ENCODE measurements around the gene KLC4. TPM values are rescaled to one million over a fixed set of nuclear protein-coding genes. Genes with fewer than 3 reads are reported as not detected.

Gene KLC4
- total and polyA plus RNA-seq, 9 donors: 14.7 to 29.8 (median 24.7) TPM

- Histone ChIP-seq H3K4me3 (no peak overlapping the region), H3K27ac (no peak overlapping the region), H3K36me3 (no peaks in the 10 kb centered on the region), H3K27me3 (no peaks in the 10 kb centered on the region), H3K4me1 (ENCODE audit: insufficient read depth) (no peaks in the 10 kb centered on the region), H3K9me3 (no peaks in the 10 kb centered on the region)
- intact Hi-C loops (cut with DNase I): no loop called here
- no peak for TF ChIP-seq EP300 (IDR thresholded peaks at IDR 0.05)
- TF ChIP-seq POLR2A (IDR thresholded peaks at IDR 0.05): no peak
- TF ChIP-seq CTCF (IDR thresholded peaks at IDR 0.05): no peak
- WGBS, 3 donors: 86 to 90% (median 88%) methylated on average over 9 of the region's 9 CpGs
- no peak for DNase-seq
These were observed 16.1 kb upstream of the KLC4 start for GRCh38 chr6:43043310-43043709.

- intact Hi-C loops (cut with DNase I): no loop called here
- Histone ChIP-seq H3K27me3 (no peaks in the 10 kb centered on the region), H3K27ac (no peak overlapping the region), H3K4me1 (ENCODE audit: insufficient read depth) (no peaks in the 10 kb centered on the region), H3K9me3 (no peaks in the 10 kb centered on the region), H3K36me3 (no peaks in the 10 kb centered on the region), H3K4me3 (no peak overlapping the region)
- 88 to 91% (median 90%) methylated on average over 11 of the region's 11 CpGs for WGBS, 3 donors
- no peak for DNase-seq
- no peak for TF ChIP-seq EP300 (IDR thresholded peaks at IDR 0.05)
- no peak for TF ChIP-seq POLR2A (IDR thresholded peaks at IDR 0.05)
- no peak for TF ChIP-seq CTCF (IDR thresholded peaks at IDR 0.05)
These were observed 14.0 kb upstream of the KLC4 start for GRCh38 chr6:43045371-43045930.

GRCh38 chr6:43047998-43048397 lies 11.4 kb upstream of the KLC4 start:
- no peak for DNase-seq
- Histone ChIP-seq H3K27ac (no peak overlapping the region), H3K9me3 (no peaks in the 10 kb centered on the region), H3K27me3 (no peaks in the 10 kb centered on the region), H3K4me1 (ENCODE audit: insufficient read depth) (peaks cover 7% of the 10 kb centered on the region), H3K36me3 (no peaks in the 10 kb centered on the region), H3K4me3 (no peak overlapping the region)
- intact Hi-C loops (cut with DNase I): no loop called here
- TF ChIP-seq CTCF (IDR thresholded peaks at IDR 0.05) (no peak), EP300 (IDR thresholded peaks at IDR 0.05) (no peak), POLR2A (IDR thresholded peaks at IDR 0.05) (no peak)
- WGBS, 3 donors: 79 to 82% (median 79%) methylated on average over 7 of the region's 7 CpGs

- WGBS, 3 donors: 86 to 90% (median 88%) methylated on average over 17 of the region's 17 CpGs
- H3K4me1 ChIP-seq (ENCODE audit: insufficient read depth): peaks cover 14% of the 10 kb centered on the region
- H3K36me3 ChIP-seq: no peaks in the 10 kb centered on the region
- intact Hi-C loops (cut with DNase I): no loop called here
- H3K27ac ChIP-seq: no peak overlapping the region
- DNase-seq: no peak
- no peaks in the 10 kb centered on the region for H3K9me3 ChIP-seq
- TF ChIP-seq EP300 (IDR thresholded peaks at IDR 0.05) (no peak), POLR2A (IDR thresholded peaks at IDR 0.05) (no peak), CTCF (IDR thresholded peaks at IDR 0.05) (no peak)
- no peaks in the 10 kb centered on the region for H3K27me3 ChIP-seq
- no peak overlapping the region for H3K4me3 ChIP-seq
These were observed 8.4 kb upstream of the KLC4 start for GRCh38 chr6:43050981-43051380.

All from ovary (tissue), 9 donors.